NOMO-1 (cell line): Measurements from ENCODE around the gene ST7.
"Not testable (repeated sequence)": the region's sequence is repeated elsewhere in the genome, so short reads cannot be mapped to it uniquely, and the experiment has no call there.

Source experiments
- DNase-seq, 2 experiments: peaks; one replicate each; lab custom pipeline; 2025; ENCODE audit not compliant: unreplicated experiment in 2 of 2; lab: John Stamatoyannopoulos, UW

Gene ST7

GRCh38 chr7:117120321-117120720 lies 167.0 kb downstream of the ST7 start:
- DNase-seq: not testable (repeated sequence)

- DNase-seq: not testable (repeated sequence)
Measured at GRCh38 chr7:117122036-117122435, 168.7 kb downstream of the ST7 start.

GRCh38 chr7:117122536-117122935 lies 169.2 kb downstream of the ST7 start:
- no peak for DNase-seq

- DNase-seq: no peak
Measured at GRCh38 chr7:117123311-117123926, 170.1 kb downstream of the ST7 start.

- DNase-seq: peak in 1 of 2 experiments; percentile 56
Measured at GRCh38 chr7:117124591-117125220, 171.4 kb downstream of the ST7 start.

GRCh38 chr7:117126676-117127075 lies 173.4 kb downstream of the ST7 start:
- DNase-seq: no peak

- peak in 1 of 2 experiments; percentile 31 for DNase-seq
Measured at GRCh38 chr7:117127585-117128168, 174.4 kb downstream of the ST7 start.

- DNase-seq: no peak
Measured at GRCh38 chr7:117129521-117129955, 176.2 kb downstream of the ST7 start.

GRCh38 chr7:117130262-117130661 lies 177.0 kb downstream of the ST7 start:
- DNase-seq: no peak

GRCh38 chr7:117132321-117133120 lies 179.2 kb downstream of the ST7 start:
- DNase-seq: no peak

GRCh38 chr7:117133125-117133524 lies 179.8 kb downstream of the ST7 start:
- no peak for DNase-seq

- DNase-seq: no peak
Measured at GRCh38 chr7:117134411-117134810, 181.1 kb downstream of the ST7 start.

GRCh38 chr7:117134889-117135552 lies 181.7 kb downstream of the ST7 start:
- DNase-seq: peak in 1 of 2 experiments; percentile 4

GRCh38 chr7:117135553-117135891 lies 182.2 kb downstream of the ST7 start:
- DNase-seq: no peak

- DNase-seq: no peak
Measured at GRCh38 chr7:117137868-117138267, 184.6 kb downstream of the ST7 start.

- DNase-seq: no peak
Measured at GRCh38 chr7:117138495-117138894, 185.2 kb downstream of the ST7 start.

GRCh38 chr7:117138981-117139380 lies 185.7 kb downstream of the ST7 start:
- DNase-seq: no peak

GRCh38 chr7:117139397-117139984 lies 186.2 kb downstream of the ST7 start:
- DNase-seq: no peak

- DNase-seq: no peak
Measured at GRCh38 chr7:117140921-117141320, 187.6 kb downstream of the ST7 start.

GRCh38 chr7:117143066-117143465 lies 189.8 kb downstream of the ST7 start:
- DNase-seq: no peak

GRCh38 chr7:117143580-117143979 lies 190.3 kb downstream of the ST7 start:
- no peak for DNase-seq
